NCI-H510A treated with DMSO at 0.1 percent for 48 hours (cell line): Measurements from ENCODE around the gene PTPRH.

ENCODE experiments used
- DNase-seq: peaks from one replicate; lab custom pipeline; 2025; lab: John Stamatoyannopoulos, UW

Gene PTPRH

GRCh38 chr19:55245236-55245904, 36.1 kb upstream of the PTPRH start:
- DNase-seq = no peak

DNA sequence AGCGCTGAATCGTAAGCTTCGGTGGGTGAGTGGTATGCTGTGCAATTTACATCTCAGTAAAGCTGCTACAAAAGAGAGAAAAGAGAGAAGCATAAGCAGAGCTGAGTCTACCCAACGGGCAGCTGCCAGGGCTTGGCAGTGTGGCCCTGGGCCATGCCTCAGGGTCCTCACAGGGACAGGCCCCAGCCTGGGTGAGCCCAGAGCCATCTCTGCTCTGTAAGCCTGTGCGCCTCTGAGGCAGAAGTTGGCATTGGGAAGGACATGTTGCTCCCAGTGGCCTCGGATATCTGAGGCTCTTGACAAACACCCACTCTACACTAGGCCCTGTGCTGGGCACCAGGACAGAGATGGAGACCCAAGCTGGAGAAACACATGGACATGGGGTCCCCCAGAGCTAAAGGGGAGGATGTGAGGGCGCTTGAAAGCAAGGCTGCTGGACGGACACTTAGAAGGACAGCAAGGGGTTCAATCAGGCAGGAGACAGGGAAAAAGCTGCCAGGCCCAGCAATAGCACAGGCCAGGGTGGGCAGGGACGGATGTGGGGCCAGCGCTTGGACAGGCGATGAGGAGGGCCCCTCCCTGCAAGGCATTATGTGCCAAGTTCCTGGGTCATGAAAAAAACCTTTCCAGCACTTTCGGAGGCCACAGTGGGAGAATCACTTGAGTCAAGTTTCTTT, 34.8 kb upstream of the PTPRH start:
- DNase-seq = no peak

GRCh38 chr19:55242517-55242916, 33.2 kb upstream of the PTPRH start:
- no peak for DNase-seq

- no peak for DNase-seq
These were observed 32.7 kb upstream of the PTPRH start for GRCh38 chr19:55241935-55242464.

DNA sequence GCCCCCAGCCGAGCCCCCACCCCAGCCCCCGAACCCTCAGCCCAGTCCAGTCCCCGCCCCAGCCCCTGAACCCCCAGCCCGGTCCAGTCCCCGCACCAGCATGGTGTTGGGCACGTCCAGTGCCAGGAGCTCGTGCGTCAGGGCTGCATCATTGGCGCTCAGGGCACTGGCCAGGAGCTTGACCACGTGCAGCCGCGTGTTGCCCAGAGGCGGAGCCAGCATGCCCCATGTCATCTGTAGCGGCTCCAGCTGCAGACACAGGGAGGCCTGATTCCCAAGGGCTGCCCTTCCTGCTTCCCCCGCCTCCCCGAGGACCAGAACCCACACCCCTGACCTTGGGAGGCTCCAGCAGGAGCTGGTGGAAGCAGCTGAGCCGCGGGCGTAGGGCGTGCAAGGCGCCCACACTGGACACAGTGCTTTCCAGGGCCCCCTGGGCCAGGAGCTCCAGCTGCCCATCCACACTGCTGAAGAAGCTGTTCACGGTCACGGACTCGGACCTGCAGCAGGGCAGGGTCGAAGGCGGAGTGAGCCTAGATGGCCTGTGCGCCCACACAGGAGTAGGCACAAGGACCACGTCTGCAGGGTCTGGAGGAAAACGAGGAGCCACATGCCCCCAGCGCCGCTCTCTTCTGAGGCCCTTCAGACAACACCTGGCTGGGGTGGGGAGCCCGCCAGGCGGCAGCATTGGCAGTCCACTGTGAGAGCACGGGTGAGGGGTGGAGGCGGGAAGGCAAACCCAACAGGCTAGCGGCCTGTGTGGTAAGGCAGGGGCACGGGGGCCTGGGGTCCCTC, 32.0 kb upstream of the PTPRH start:
- DNase-seq = no peak

- DNase-seq = no peak
These were observed 31.4 kb upstream of the PTPRH start for GRCh38 chr19:55240713-55241020.

- DNase-seq = no peak
These were observed 29.7 kb upstream of the PTPRH start for GRCh38 chr19:55239004-55239403.

DNA sequence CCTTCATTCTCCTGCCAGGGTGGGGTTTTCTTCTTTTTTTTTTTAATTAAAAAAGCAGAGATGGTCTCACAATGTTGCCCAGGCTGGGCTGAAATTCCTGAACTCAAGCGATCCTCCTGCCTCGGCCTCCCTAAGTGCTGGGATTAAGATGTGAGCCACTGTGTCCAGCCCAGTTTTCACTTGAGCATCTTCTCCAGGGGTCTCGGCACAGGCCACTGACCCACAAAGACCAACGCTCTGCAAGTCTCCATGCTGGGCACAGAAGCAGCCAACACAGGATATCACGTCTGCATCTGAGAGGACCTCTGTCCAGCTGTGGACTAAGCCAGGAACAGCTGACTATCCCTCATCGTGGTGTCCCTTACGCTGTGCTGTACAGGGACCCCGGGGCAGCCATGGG, 28.7 kb upstream of the PTPRH start:
- DNase-seq = no peak

- DNase-seq = no peak
These were observed 23.7 kb upstream of the PTPRH start for GRCh38 chr19:55232986-55233385.

- DNase-seq = no peak
These were observed 22.9 kb upstream of the PTPRH start for GRCh38 chr19:55232286-55232602.

DNA sequence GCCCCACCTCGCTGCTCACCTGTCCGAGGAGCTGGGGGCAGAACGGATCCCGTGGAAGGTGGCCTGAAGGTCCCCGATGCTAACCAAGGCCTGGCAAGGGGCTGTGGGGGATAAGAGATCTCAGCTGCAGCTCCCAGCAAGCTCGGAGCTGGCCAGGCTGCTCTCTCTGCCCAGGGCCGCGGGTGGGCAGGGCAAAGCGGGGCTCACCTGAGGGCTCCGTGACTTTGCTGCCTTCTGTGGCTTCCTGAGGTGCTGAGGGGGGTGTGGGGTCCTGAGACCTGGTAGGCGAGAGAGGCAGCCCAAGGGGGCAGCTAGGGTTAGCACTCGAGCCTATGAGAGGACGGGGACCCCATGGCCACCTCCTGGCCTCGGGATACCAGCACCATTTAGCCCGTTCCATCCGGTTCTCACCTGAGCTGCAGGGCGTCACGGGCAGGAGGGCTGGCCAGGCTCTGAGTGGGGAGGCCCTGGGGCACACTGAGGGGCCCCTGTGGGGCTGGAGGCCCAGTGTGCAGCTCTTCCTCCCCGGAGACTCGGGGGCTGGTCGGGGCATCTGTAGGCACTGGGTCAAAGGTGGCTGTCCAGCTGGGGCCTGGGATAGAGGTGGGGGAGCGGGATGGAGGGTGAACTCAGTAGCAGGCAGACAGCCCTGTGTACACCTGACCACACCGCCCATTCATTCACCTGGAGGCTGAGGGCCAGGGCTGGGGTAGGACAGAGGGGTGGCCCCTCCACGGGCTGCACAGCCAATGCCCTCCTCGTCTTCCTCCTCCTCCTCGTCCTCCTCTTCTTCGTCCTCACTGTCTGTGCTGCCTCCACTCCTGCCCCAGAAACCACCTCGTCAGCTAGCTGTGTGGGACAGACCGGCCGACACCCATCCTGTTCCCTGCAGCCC, 22.3 kb upstream of the PTPRH start:
- no peak for DNase-seq

- DNase-seq = no peak
These were observed 21.5 kb upstream of the PTPRH start for GRCh38 chr19:55230780-55231179.

- DNase-seq = no peak
These were observed 21.0 kb upstream of the PTPRH start for GRCh38 chr19:55230329-55230728.

- DNase-seq = no peak
These were observed 20.5 kb upstream of the PTPRH start for GRCh38 chr19:55229789-55230182.

- no peak for DNase-seq
These were observed 20.0 kb upstream of the PTPRH start for GRCh38 chr19:55229145-55229788.

DNA sequence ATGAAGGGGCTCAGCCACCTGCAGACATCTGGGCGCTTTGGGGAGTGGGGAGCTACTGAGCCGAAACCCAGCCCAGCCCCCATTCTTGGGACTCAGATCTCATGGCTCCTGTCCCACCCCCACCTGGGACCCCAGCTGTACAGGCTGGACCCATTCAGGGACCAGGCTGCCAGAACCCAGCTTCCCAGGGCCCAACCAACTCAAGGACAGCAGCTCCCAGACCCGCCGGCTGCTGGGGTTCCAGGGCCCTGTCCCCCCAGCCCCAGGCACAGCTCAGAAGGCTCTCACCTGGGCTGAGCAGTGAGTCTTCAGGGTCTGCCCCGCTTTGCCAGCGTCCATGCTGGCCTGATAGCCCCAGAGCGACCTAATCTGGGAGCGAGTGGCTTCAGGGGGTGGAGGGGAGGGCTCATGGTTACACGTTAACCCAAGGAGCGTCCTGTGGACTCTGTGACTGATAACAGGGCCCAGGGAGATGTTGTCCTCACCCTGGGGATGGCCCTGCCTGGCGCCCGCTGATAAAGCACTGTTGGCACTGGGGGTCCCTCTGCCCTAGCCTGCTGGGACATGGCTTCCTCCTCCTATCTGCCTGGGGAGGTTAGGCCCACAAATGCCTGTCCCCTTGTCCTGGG, 19.2 kb upstream of the PTPRH start, which contains the start of gene TMEM86B:
Gene TMEM86B (minus strand): TSS at position 361 of the 629 bp plus-strand sequence. CDS start 22 bp downstream, at position 339.
- DNase-seq = no peak

GRCh38 chr19:55228015-55228391, 18.7 kb upstream of the PTPRH start:
- DNase-seq = no peak

- no peak for DNase-seq
These were observed 18.1 kb upstream of the PTPRH start for GRCh38 chr19:55227241-55228014.

- no peak for DNase-seq
These were observed 17.5 kb upstream of the PTPRH start for GRCh38 chr19:55226788-55227187.

DNA sequence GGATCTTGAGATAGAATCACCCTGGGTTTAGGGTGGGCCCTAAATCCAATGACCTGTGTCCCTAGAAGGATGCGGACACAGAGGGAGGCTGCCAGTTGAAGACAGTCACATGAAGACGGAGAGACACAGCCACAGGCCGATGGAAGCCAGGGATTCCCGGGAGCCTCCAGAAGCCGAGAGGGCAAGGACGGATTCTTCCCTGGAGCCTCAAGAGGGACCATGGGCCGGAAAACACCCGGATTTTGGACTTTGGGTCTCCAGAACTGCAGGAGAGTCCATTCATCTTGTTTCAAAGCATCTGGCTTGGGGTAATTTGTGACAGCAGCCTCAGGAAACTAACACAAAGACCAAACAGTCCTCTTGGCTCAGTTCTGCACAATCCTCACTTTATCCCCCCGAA, 17.0 kb upstream of the PTPRH start:
- DNase-seq = no peak
